HEK293 (cell line): ENCODE results near the gene GBA2.

ENCODE experiments used
- BCL11B ChIP-seq: fragments of 450-650 bp; formaldehyde crosslinking; IDR thresholded peaks from 2 replicates; pipeline ENCODE4 v1.5.1; 2016; ENCODE audit warnings: low read depth, missing biosample characterization, missing genetic modification characterization
- HOXA7 ChIP-seq: sonication (generic); formaldehyde crosslinking; IDR thresholded peaks from 2 replicates; pipeline ENCODE4 v1.8.1; 2022; ENCODE audit warnings: missing genetic modification reagents, borderline replicate concordance
- KLF10 ChIP-seq: fragments of 450-650 bp; IDR thresholded peaks from 2 replicates; pipeline ENCODE4 v1.5.1; 2018; ENCODE audit warnings: missing biosample characterization, mild to moderate bottlenecking, missing genetic modification characterization
- KLF17 ChIP-seq: fragments of 450-650 bp; formaldehyde crosslinking; IDR thresholded peaks from 2 replicates; pipeline ENCODE4 v1.5.1; 2016; ENCODE audit warnings: missing biosample characterization, missing genetic modification characterization
- KLF7 ChIP-seq: fragments of 450-650 bp; formaldehyde crosslinking; IDR thresholded peaks from 2 replicates; pipeline ENCODE4 v1.5.1; 2016; ENCODE audit warnings: missing biosample characterization, missing genetic modification characterization, borderline replicate concordance
- MEIS1 ChIP-seq: sonication (generic); formaldehyde crosslinking; IDR thresholded peaks from 2 replicates; pipeline ENCODE4 v1.8.1; 2022; ENCODE audit warnings: missing genetic modification reagents, mild to moderate bottlenecking, borderline replicate concordance
- REPIN1 ChIP-seq: fragments of 450-650 bp; formaldehyde crosslinking; IDR thresholded peaks from 2 replicates; pipeline ENCODE4 v1.5.1; 2017; ENCODE audit warnings: missing biosample characterization, missing genetic modification characterization, low read depth
- SCRT1 ChIP-seq: fragments of 450-650 bp; formaldehyde crosslinking; IDR thresholded peaks from 2 replicates; pipeline ENCODE4 v1.5.1; 2016; ENCODE audit warnings: missing biosample characterization, missing genetic modification characterization, borderline replicate concordance
- YY1 ChIP-seq: fragments of 450-650 bp; formaldehyde crosslinking; IDR thresholded peaks from 2 replicates; pipeline ENCODE4 v1.5.1; 2018; ENCODE audit warnings: missing biosample characterization, missing genetic modification characterization
- ZFP3 ChIP-seq: fragments of 450-650 bp; formaldehyde crosslinking; IDR thresholded peaks from 2 replicates; pipeline ENCODE4 v1.5.1; 2016; ENCODE audit warnings: low read depth, missing biosample characterization, missing genetic modification characterization
- ZNF274 ChIP-seq, 2 experiments: fragments of 200-500 bp in 1 of 2; fragments of 450-650 bp in 1 of 2; sonication (Bioruptor generic) in 1 of 2; formaldehyde crosslinking in 1 of 2; IDR thresholded peaks; 2 replicates each; pipeline versions ENCODE4 v1.5.1 to v1.6.1; 2014 to 2016; ENCODE audit warnings: borderline replicate concordance in 1 of 2, inconsistent platforms in 1 of 2, low read length in 1 of 2, missing biosample characterization in 1 of 2, missing genetic modification characterization in 1 of 2
- ZNF335 ChIP-seq: fragments of 450-650 bp; formaldehyde crosslinking; conservative IDR thresholded peaks from 2 replicates; pipeline ENCODE4 v1.5.1; 2016; ENCODE audit warnings: missing biosample characterization, missing genetic modification characterization
- ZNF473 ChIP-seq: fragments of 450-650 bp; formaldehyde crosslinking; IDR thresholded peaks from 2 replicates; pipeline ENCODE4 v1.5.1; 2017; ENCODE audit warnings: missing biosample characterization, missing genetic modification characterization
- ZNF514 ChIP-seq: fragments of 450-650 bp; formaldehyde crosslinking; IDR thresholded peaks from 2 replicates; pipeline ENCODE4 v1.5.1; 2016; ENCODE audit warnings: missing biosample characterization, missing genetic modification characterization
- ZNF704 ChIP-seq: fragments of 450-650 bp; formaldehyde crosslinking; IDR thresholded peaks from 2 replicates; pipeline ENCODE4 v1.5.1; 2016; ENCODE audit warnings: missing biosample characterization, missing genetic modification characterization
- ZNF768 ChIP-seq: fragments of 450-650 bp; formaldehyde crosslinking; IDR thresholded peaks from 2 replicates; pipeline ENCODE4 v1.5.1; 2018; ENCODE audit warnings: missing biosample characterization, mild to moderate bottlenecking, missing genetic modification characterization
- ZNF785 ChIP-seq: fragments of 450-650 bp; formaldehyde crosslinking; IDR thresholded peaks from 2 replicates; pipeline ENCODE4 v1.5.1; 2016; ENCODE audit warnings: missing biosample characterization, missing genetic modification characterization
- ZSCAN18 ChIP-seq: fragments of 450-650 bp; formaldehyde crosslinking; IDR thresholded peaks from 2 replicates; pipeline ENCODE4 v1.5.1; 2016; ENCODE audit warnings: missing biosample characterization, missing genetic modification characterization
- ZSCAN23 ChIP-seq: fragments of 450-650 bp; formaldehyde crosslinking; IDR thresholded peaks from 2 replicates; pipeline ENCODE4 v1.5.1; 2016; ENCODE audit warnings: missing biosample characterization, missing genetic modification characterization
- ZXDB ChIP-seq: fragments of 450-650 bp; formaldehyde crosslinking; IDR thresholded peaks from 2 replicates; pipeline ENCODE4 v1.5.1; 2016; ENCODE audit warnings: missing biosample characterization, missing genetic modification characterization
- TF ChIP-seq, protein P1 (sequence below): fragments of 450-650 bp; formaldehyde crosslinking; IDR thresholded peaks from 2 replicates; pipeline ENCODE4 v1.5.1; 2016; ENCODE audit warnings: missing biosample characterization, missing genetic modification characterization
- TF ChIP-seq, protein P2 (sequence below): fragments of 450-650 bp; formaldehyde crosslinking; IDR thresholded peaks from 2 replicates; pipeline ENCODE4 v1.5.1; 2016; ENCODE audit warnings: missing biosample characterization, missing genetic modification characterization, borderline replicate concordance
- TF ChIP-seq, protein P3 (sequence below): fragments of 450-650 bp; formaldehyde crosslinking; IDR thresholded peaks from 2 replicates; pipeline ENCODE4 v1.5.0; 2017; ENCODE audit warnings: missing biosample characterization, missing genetic modification characterization, borderline replicate concordance
- TF ChIP-seq, protein P4 (sequence below): fragments of 450-650 bp; formaldehyde crosslinking; IDR thresholded peaks from 2 replicates; pipeline ENCODE4 v1.5.1; 2017; ENCODE audit warnings: missing biosample characterization, missing genetic modification characterization
- TF ChIP-seq, protein P5 (sequence below): fragments of 450-650 bp; formaldehyde crosslinking; IDR thresholded peaks from 2 replicates; pipeline ENCODE4 v1.5.1; 2016; ENCODE audit warnings: missing biosample characterization, missing genetic modification characterization

GBA2 gene

DNA sequence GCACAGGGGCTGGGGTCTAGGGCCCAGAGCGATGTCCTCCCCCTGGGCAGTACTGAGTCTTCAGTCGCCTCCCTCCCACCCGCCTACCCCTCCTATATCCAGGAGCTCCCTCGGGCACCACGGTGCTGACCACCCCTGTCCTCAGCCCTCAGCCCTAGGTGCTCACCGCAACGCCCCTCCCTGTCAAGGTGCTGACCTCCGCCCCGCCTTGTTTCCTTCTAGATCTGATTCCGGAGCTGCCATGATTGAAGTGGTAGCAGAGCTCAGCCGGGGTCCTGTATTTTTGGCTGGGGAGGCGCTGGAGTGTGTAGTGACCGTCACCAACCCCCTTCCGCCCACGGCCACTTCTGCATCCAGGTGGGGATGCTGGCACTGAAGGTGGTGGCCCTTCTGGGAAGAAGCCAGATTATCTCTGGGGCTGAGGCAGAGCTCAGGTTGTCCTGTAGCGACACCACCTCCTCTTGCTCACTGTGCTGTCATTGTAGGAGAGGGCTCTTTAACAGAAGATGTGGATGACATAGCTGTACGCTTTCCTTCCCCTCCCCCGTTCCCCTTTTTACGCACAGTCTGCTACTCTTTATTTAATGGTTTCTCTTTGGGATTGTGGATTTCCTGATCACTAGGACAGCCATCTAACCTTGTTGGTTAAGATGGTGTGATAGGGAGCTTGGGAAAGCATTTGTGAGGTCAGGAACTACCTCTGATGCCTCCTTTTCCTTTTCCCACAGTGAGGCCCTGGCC, 657 bp upstream of the GBA2 start (continued):
- TF ChIP-seq ZSCAN18 (tag by site-specific recombination) (no peak), YY1 (tag by site-specific recombination) (peak; percentile 34; the same call in 1 of the 2 replicates), KLF17 (tag by site-specific recombination) (no peak), ZFP3 (no peak), ZNF785 (tag by site-specific recombination) (no peak), ZSCAN23 (tag by site-specific recombination) (no peak), HOXA7 (CRISPR knock-in tag) (no peak), MEIS1 (no peak), KLF10 (no peak), SCRT1 (tag by site-specific recombination) (no peak), ZNF335 (tag by site-specific recombination) (peak; percentile 83), ZNF514 (tag by site-specific recombination) (no peak), ZNF704 (tag by site-specific recombination) (no peak), BCL11B (tag by site-specific recombination) (no peak), ZNF473 (tag by site-specific recombination) (no peak), ZNF768 (tag by site-specific recombination) (no peak), ZXDB (no peak), KLF7 (tag by site-specific recombination) (no peak), REPIN1 (no peak), ZNF274 (IDR thresholded peaks at IDR 0.05; ENCODE audit: low read length) (no peak), ZNF274 (tag by site-specific recombination; IDR thresholded peaks at IDR 0.05; ENCODE audit: borderline replicate concordance) (no peak)
- TF ChIP-seq, protein P1, sequence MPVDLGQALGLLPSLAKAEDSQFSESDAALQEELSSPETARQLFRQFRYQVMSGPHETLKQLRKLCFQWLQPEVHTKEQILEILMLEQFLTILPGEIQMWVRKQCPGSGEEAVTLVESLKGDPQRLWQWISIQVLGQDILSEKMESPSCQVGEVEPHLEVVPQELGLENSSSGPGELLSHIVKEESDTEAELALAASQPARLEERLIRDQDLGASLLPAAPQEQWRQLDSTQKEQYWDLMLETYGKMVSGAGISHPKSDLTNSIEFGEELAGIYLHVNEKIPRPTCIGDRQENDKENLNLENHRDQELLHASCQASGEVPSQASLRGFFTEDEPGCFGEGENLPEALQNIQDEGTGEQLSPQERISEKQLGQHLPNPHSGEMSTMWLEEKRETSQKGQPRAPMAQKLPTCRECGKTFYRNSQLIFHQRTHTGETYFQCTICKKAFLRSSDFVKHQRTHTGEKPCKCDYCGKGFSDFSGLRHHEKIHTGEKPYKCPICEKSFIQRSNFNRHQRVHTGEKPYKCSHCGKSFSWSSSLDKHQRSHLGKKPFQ (tag by site-specific recombination) = no peak
- TF ChIP-seq, protein P2, sequence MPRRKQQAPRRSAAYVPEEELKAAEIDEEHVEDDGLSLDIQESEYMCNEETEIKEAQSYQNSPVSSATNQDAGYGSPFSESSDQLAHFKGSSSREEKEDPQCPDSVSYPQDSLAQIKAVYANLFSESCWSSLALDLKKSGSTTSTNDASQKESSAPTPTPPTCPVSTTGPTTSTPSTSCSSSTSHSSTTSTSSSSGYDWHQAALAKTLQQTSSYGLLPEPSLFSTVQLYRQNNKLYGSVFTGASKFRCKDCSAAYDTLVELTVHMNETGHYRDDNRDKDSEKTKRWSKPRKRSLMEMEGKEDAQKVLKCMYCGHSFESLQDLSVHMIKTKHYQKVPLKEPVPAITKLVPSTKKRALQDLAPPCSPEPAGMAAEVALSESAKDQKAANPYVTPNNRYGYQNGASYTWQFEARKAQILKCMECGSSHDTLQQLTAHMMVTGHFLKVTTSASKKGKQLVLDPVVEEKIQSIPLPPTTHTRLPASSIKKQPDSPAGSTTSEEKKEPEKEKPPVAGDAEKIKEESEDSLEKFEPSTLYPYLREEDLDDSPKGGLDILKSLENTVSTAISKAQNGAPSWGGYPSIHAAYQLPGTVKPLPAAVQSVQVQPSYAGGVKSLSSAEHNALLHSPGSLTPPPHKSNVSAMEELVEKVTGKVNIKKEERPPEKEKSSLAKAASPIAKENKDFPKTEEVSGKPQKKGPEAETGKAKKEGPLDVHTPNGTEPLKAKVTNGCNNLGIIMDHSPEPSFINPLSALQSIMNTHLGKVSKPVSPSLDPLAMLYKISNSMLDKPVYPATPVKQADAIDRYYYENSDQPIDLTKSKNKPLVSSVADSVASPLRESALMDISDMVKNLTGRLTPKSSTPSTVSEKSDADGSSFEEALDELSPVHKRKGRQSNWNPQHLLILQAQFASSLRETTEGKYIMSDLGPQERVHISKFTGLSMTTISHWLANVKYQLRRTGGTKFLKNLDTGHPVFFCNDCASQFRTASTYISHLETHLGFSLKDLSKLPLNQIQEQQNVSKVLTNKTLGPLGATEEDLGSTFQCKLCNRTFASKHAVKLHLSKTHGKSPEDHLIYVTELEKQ (tag by site-specific recombination) = no peak
- TF ChIP-seq, protein P3, sequence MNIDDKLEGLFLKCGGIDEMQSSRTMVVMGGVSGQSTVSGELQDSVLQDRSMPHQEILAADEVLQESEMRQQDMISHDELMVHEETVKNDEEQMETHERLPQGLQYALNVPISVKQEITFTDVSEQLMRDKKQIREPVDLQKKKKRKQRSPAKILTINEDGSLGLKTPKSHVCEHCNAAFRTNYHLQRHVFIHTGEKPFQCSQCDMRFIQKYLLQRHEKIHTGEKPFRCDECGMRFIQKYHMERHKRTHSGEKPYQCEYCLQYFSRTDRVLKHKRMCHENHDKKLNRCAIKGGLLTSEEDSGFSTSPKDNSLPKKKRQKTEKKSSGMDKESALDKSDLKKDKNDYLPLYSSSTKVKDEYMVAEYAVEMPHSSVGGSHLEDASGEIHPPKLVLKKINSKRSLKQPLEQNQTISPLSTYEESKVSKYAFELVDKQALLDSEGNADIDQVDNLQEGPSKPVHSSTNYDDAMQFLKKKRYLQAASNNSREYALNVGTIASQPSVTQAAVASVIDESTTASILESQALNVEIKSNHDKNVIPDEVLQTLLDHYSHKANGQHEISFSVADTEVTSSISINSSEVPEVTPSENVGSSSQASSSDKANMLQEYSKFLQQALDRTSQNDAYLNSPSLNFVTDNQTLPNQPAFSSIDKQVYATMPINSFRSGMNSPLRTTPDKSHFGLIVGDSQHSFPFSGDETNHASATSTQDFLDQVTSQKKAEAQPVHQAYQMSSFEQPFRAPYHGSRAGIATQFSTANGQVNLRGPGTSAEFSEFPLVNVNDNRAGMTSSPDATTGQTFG (tag by site-specific recombination) = no peak
- TF ChIP-seq, protein P4, sequence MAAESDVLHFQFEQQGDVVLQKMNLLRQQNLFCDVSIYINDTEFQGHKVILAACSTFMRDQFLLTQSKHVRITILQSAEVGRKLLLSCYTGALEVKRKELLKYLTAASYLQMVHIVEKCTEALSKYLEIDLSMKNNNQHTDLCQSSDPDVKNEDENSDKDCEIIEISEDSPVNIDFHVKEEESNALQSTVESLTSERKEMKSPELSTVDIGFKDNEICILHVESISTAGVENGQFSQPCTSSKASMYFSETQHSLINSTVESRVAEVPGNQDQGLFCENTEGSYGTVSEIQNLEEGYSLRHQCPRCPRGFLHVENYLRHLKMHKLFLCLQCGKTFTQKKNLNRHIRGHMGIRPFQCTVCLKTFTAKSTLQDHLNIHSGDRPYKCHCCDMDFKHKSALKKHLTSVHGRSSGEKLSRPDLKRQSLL (tag by site-specific recombination) = no peak
- TF ChIP-seq, protein P5, sequence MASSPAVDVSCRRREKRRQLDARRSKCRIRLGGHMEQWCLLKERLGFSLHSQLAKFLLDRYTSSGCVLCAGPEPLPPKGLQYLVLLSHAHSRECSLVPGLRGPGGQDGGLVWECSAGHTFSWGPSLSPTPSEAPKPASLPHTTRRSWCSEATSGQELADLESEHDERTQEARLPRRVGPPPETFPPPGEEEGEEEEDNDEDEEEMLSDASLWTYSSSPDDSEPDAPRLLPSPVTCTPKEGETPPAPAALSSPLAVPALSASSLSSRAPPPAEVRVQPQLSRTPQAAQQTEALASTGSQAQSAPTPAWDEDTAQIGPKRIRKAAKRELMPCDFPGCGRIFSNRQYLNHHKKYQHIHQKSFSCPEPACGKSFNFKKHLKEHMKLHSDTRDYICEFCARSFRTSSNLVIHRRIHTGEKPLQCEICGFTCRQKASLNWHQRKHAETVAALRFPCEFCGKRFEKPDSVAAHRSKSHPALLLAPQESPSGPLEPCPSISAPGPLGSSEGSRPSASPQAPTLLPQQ (tag by site-specific recombination) = no peak
